H1 (cell line): ENCODE results near the gene FGGY.

ENCODE experiments used
- BACH1 ChIP-seq: IDR thresholded peaks from 2 replicates; pipeline ENCODE4 v1.6.1; 2012; ENCODE audit warnings: low read length, improper control_type of control experiment
- CEBPB ChIP-seq: IDR thresholded peaks from 2 replicates; pipeline ENCODE4 v1.6.1; 2012; ENCODE audit warnings: low read depth, low read length
- CHD1 ChIP-seq: IDR thresholded peaks from 2 replicates; pipeline ENCODE4 v1.6.1; 2012; ENCODE audit warnings: low read depth, low read length, improper control_type of control experiment
- CTCF ChIP-seq, 3 experiments: IDR thresholded peaks; 1 replicate in 2 of 3; 2 replicates in 1 of 3; pipeline versions ENCODE4 v1.5.1 to v1.6.1; 2011; ENCODE audit warnings: low read length in 3 of 3, mild to moderate bottlenecking in 3 of 3, inconsistent platforms in 2 of 3, low read depth in 1 of 3, moderate library complexity in 1 of 3; ENCODE audit not compliant: insufficient read depth in 1 of 3; ENCODE audit errors: control extremely low read depth in 1 of 3
- EP300 ChIP-seq, 2 experiments: IDR thresholded peaks; 1 replicate in 1 of 2; 2 replicates in 1 of 2; pipeline ENCODE4 v1.6.1; 2011 to 2012; ENCODE audit warnings: low read depth in 2 of 2, low read length in 2 of 2, mild to moderate bottlenecking in 2 of 2, borderline replicate concordance in 1 of 2, inconsistent platforms in 1 of 2, moderate library complexity in 1 of 2
- EZH2 ChIP-seq: fragments of 200-600 bp; sonication (generic); IDR thresholded peaks from 2 replicates; pipeline ENCODE4 v1.7.1; 2012; ENCODE audit warnings: low read depth, mild to moderate bottlenecking, moderate library complexity, low read length, inconsistent platforms; ENCODE audit not compliant: severe bottlenecking
- MAX ChIP-seq: IDR thresholded peaks from 2 replicates; pipeline ENCODE4 v1.6.1; 2012; ENCODE audit warnings: inconsistent platforms
- NRF1 ChIP-seq: IDR thresholded peaks from 2 replicates; pipeline ENCODE4 v1.6.1; 2011; ENCODE audit warnings: mild to moderate bottlenecking, low read depth, low read length, improper control_type of control experiment
- POLR2A ChIP-seq, 2 experiments: IDR thresholded peaks; 1 replicate in 1 of 2; 2 replicates in 1 of 2; pipeline ENCODE4 v1.6.1; 2011; ENCODE audit warnings: low read depth in 2 of 2, low read length in 2 of 2, mild to moderate bottlenecking in 2 of 2; ENCODE audit errors: control extremely low read depth in 1 of 2
- SP1 ChIP-seq: IDR thresholded peaks from 2 replicates; pipeline ENCODE4 v1.6.1; 2011; ENCODE audit warnings: low read depth, low read length
- SRF ChIP-seq: IDR thresholded peaks from 2 replicates; pipeline ENCODE4 v1.6.1; 2011; ENCODE audit warnings: mild to moderate bottlenecking, low read depth, low read length, moderate library complexity
- TAF1 ChIP-seq: IDR thresholded peaks from 2 replicates; pipeline ENCODE4 v1.6.1; 2011; ENCODE audit warnings: mild to moderate bottlenecking, low read depth, low read length
- TBP ChIP-seq: IDR thresholded peaks from 2 replicates; pipeline ENCODE4 v1.6.1; 2011; ENCODE audit warnings: low read depth, low read length, improper control_type of control experiment

GRCh38 chr1:59360729-59361128, 63.8 kb downstream of the FGGY start:
- no peak for TF ChIP-seq SP1
- TF ChIP-seq BACH1: no peak
- no peak for TF ChIP-seq TAF1
- TF ChIP-seq CHD1: no peak
- no peak for TF ChIP-seq CTCF (IDR thresholded peaks at IDR 0.05; ENCODE audit: control extremely low read depth in 1 of 3, insufficient read depth in 1 of 3, low read depth in 1 of 3, low read length in 3 of 3)
- TF ChIP-seq EZH2: no peak
- TF ChIP-seq MAX: no peak
- no peak for TF ChIP-seq NRF1
- no peak for TF ChIP-seq SRF
- no peak for TF ChIP-seq CEBPB
- TF ChIP-seq EP300 (IDR thresholded peaks at IDR 0.05; ENCODE audit: borderline replicate concordance in 1 of 2, low read depth in 2 of 2, low read length in 2 of 2): no peak
- TF ChIP-seq POLR2A (IDR thresholded peaks at IDR 0.05; ENCODE audit: control extremely low read depth in 1 of 2, low read depth in 2 of 2, low read length in 2 of 2): no peak
- TF ChIP-seq TBP: no peak
